Stimulated activated CD4-positive, alpha-beta T cell treated with anti-CD3 and anti-CD28 coated beads, Interleukin-2, amount 100 ng/mL, for 24 hours (primary cell): ENCODE data around the gene ATRNL1.

ENCODE experiments used
- DNase-seq, 2 donors: peaks; one replicate each; pipeline ENCODE4 v3.0.0-alpha.2; 2020

The ATRNL1 gene

DNA sequence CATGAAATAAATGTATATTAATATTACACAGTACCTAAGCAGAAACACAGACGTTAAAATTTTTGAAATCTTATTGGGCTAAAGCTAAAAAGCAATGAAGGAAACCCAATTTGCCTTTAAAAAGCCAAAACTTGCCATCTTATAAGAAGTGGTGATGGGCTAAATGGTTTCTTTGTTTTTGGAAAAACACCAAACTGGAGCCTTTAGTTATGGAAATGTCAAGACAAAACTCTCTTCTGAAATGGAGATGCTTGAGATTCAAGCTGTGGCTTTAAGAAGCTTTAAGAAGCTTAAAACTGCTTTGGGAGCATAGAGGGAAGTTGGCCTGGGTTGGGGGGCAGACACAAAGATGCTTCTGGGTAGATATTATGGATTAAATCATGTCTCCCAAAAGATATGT, 902.9 kb downstream of the ATRNL1 start:
- no peak for DNase-seq

DNA sequence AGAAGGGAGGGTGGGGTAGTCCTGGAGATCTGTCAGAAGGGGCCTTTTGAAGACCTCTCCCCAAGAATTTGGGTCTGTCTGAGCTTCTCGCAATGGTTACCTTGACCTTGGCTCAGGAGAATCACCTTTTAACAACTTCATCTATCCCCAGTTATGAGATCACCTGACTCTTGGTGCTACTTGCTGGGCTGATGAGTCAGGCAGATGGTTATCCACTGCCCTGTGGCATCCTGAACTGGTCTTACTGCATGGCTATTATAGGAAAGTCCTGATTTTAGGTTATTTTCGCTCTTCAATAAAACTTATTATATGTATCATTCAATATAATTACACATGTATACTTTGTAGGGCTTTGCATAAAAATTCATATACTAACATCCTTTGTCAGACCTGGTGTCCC, 905.1 kb downstream of the ATRNL1 start:
- DNase-seq = no peak
